Neural progenitor cell (in vitro differentiated cells): Measurements from ENCODE around the gene CPSF6. TPM values are rescaled to one million over a fixed set of nuclear protein-coding genes. Genes with fewer than 3 reads are reported as not detected.
A peak's percentile ranks its signal among the peaks of the same experiment; 100 is the strongest.

Source experiments
- DNase-seq: peaks from one replicate; pipeline ENCODE4 v3.0.0-alpha.2; 2016; ENCODE audit warnings: low spot score
- H2AFZ ChIP-seq: fragments of 200-600 bp; sonication (generic); replicated peaks from 2 replicates; pipeline ENCODE4 v1.6.1; 2016; ENCODE audit warnings: antibody characterized with exemption
- H3F3A ChIP-seq: fragments of 200-600 bp; sonication (generic); 2 replicates; pipeline ENCODE4 v1.6.1; 2016; ENCODE audit warnings: antibody characterized with exemption, low read depth
- H3K27ac ChIP-seq: fragments of 200-600 bp; sonication (generic); 2 replicates; pipeline ENCODE4 v1.5.1; 2016; ENCODE audit warnings: mild to moderate bottlenecking
- H3K27me3 ChIP-seq: fragments of 200-600 bp; sonication (generic); 2 replicates; pipeline ENCODE4 v1.6.1; 2016; ENCODE audit warnings: mild to moderate bottlenecking, moderate library complexity
- H3K36me3 ChIP-seq: fragments of 200-600 bp; sonication (generic); 2 replicates; pipeline ENCODE4 v1.5.1; 2016
- H3K4me1 ChIP-seq: fragments of 200-600 bp; sonication (generic); 2 replicates; pipeline ENCODE4 v1.6.1; 2016; ENCODE audit warnings: mixed run types
- H3K4me2 ChIP-seq: fragments of 200-600 bp; sonication (generic); 2 replicates; pipeline ENCODE4 v1.6.1; 2016
- H3K4me3 ChIP-seq: fragments of 200-600 bp; sonication (generic); 2 replicates; pipeline ENCODE4 v1.5.1; 2016
- H3K79me2 ChIP-seq: fragments of 200-600 bp; sonication (generic); 2 replicates; pipeline ENCODE4 v1.6.1; 2016; ENCODE audit warnings: low read depth
- H3K9ac ChIP-seq: fragments of 200-600 bp; sonication (generic); 2 replicates; pipeline ENCODE4 v1.6.1; 2016
- H3K9me3 ChIP-seq: fragments of 200-600 bp; sonication (generic); 2 replicates; pipeline ENCODE4 v1.5.1; 2016; ENCODE audit warnings: low read depth
- H4K20me1 ChIP-seq: fragments of 200-600 bp; sonication (generic); 2 replicates; pipeline ENCODE4 v1.6.1; 2016; ENCODE audit warnings: low read depth
- H3K27ac Mint-ChIP-seq: 3 replicates; pipeline ENCODE4 v1.8.0; 2021; ENCODE audit warnings: mixed read lengths
- H3K27me3 Mint-ChIP-seq: 2 replicates; pipeline ENCODE4 v1.8.0; 2022; ENCODE audit warnings: low read depth, mild to moderate bottlenecking, inconsistent platforms, moderate library complexity, mixed read lengths; ENCODE audit not compliant: insufficient read depth
- H3K36me3 Mint-ChIP-seq: 3 replicates; pipeline ENCODE4 v1.8.0; 2021; ENCODE audit warnings: mixed read lengths
- H3K4me1 Mint-ChIP-seq: 3 replicates; pipeline ENCODE4 v1.8.0; 2021; ENCODE audit warnings: mixed read lengths
- H3K4me3 Mint-ChIP-seq: 3 replicates; pipeline ENCODE4 v1.8.0; 2021; ENCODE audit warnings: mild to moderate bottlenecking, moderate library complexity, mixed read lengths
- H3K9me3 Mint-ChIP-seq: 3 replicates; pipeline ENCODE4 v1.8.0; 2020; ENCODE audit warnings: mixed read lengths
- EZH2 ChIP-seq: fragments of 200-600 bp; sonication (generic); IDR thresholded peaks from 2 replicates; pipeline ENCODE4 v1.6.1; 2017; ENCODE audit warnings: antibody characterized with exemption, mild to moderate bottlenecking, moderate library complexity
- EZH2phosphoT487 ChIP-seq: fragments of 200-600 bp; sonication (generic); IDR thresholded peaks from 2 replicates; pipeline ENCODE4 v1.6.1; 2017; ENCODE audit warnings: antibody characterized with exemption
- microRNA counts: library from miRNA; unstranded; fragments of <30 nt; microRNA quantifications from one replicate; lab custom pipeline; 2016
- microRNA-seq: library from miRNA; unstranded; fragments of <30 nt; microRNA quantifications from one replicate; pipeline ENCODE4, GENCODE V29; 2016
- total RNA-seq: library from RNA; depleted of rRNA; stranded (reverse); fragments of >200 nt; gene quantifications from 2 replicates; pipeline ENCODE4 v1.2.3, GENCODE V29; 2015; ENCODE audit warnings: low replicate concordance
- TF ChIP-seq, protein P1 (sequence below): fragments of 200-600 bp; sonication (generic); IDR thresholded peaks from 2 replicates; pipeline ENCODE4 v1.5.1; 2017; ENCODE audit warnings: antibody characterized with exemption, mild to moderate bottlenecking

CPSF6 gene
- total RNA-seq, 1 donor from 2014 or later = 155 TPM

- peaks cover 18% of the 10 kb centered on the region for H3K9me3 Mint-ChIP-seq
- no peak overlapping the region for H3K27ac Mint-ChIP-seq
- no peaks in the 10 kb centered on the region for H3K27me3 ChIP-seq
- H3K4me2 ChIP-seq = no peak overlapping the region
- no peak for DNase-seq
- no peak overlapping the region for H3K27ac ChIP-seq
- no peak overlapping the region for H3K9ac ChIP-seq
- no peaks in the 10 kb centered on the region for H3K36me3 Mint-ChIP-seq
- no peaks in the 10 kb centered on the region for H3K27me3 Mint-ChIP-seq
- H2AFZ ChIP-seq = no peak overlapping the region
- H3K4me1 ChIP-seq = no peaks in the 10 kb centered on the region
- H3K36me3 ChIP-seq = no peaks in the 10 kb centered on the region
- H3K9me3 ChIP-seq = no peaks in the 10 kb centered on the region
- H3K79me2 ChIP-seq = no peaks in the 10 kb centered on the region
- TF ChIP-seq EZH2 (no peak), EZH2phosphoT487 (no peak)
- TF ChIP-seq, protein P1, sequence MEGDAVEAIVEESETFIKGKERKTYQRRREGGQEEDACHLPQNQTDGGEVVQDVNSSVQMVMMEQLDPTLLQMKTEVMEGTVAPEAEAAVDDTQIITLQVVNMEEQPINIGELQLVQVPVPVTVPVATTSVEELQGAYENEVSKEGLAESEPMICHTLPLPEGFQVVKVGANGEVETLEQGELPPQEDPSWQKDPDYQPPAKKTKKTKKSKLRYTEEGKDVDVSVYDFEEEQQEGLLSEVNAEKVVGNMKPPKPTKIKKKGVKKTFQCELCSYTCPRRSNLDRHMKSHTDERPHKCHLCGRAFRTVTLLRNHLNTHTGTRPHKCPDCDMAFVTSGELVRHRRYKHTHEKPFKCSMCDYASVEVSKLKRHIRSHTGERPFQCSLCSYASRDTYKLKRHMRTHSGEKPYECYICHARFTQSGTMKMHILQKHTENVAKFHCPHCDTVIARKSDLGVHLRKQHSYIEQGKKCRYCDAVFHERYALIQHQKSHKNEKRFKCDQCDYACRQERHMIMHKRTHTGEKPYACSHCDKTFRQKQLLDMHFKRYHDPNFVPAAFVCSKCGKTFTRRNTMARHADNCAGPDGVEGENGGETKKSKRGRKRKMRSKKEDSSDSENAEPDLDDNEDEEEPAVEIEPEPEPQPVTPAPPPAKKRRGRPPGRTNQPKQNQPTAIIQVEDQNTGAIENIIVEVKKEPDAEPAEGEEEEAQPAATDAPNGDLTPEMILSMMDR = no peak
- no peak overlapping the region for H3K4me3 Mint-ChIP-seq
- no peaks in the 10 kb centered on the region for H4K20me1 ChIP-seq
- no peak overlapping the region for H3K4me3 ChIP-seq
- H3F3A ChIP-seq = no peaks in the 10 kb centered on the region
- no peaks in the 10 kb centered on the region for H3K4me1 Mint-ChIP-seq
These were observed 82.0 kb downstream of the CPSF6 start for GRCh38 chr12:69321351-69321750.

MicroRNA genes within 50 kb of the gene (microRNA counts, 767-probe panel; counts per million panel counts)
- microRNA hsa-miR-1279 (lab: Ali Mortazavi, UCI) = 460 counts per million, percentile 90 among the panel's probes with 10 or more counts

Small RNA genes within 50 kb of the gene (microRNA-seq; reads per million reads assigned to microRNA genes)
- not detected for gene MIR1279

Other genes starting within 250 kb of the CPSF6 start
- 0.68 TPM in 1 of 2 replicates, not detected in the other for gene LYZ, start 108.8 kb downstream of the CPSF6 start, total RNA-seq
- 93.5 and 159 TPM in 2 replicates for gene YEATS4, start 120.2 kb downstream of the CPSF6 start, total RNA-seq
- 89.0 and 128 TPM in 2 replicates for gene FRS2, start 230.8 kb downstream of the CPSF6 start, total RNA-seq